B cell (primary cell): ENCODE measurements around the gene DPYD. TPM values are rescaled to one million over a fixed set of nuclear protein-coding genes. Genes with fewer than 3 reads are reported as not detected.

Experiments
- ATAC-seq: fragments of 200-7000 bp; cut with Tn5 transposase; one replicate; pipeline ENCODE4 v1.10.0; 2021; ENCODE audit warnings: low read depth, mild to moderate bottlenecking, moderate number of reproducible peaks, moderate library complexity
- CTCF ChIA-PET: fragments of 350-600 bp; sonication (Branson Sonifier 250); formaldehyde crosslinking; loops from one replicate; lab custom pipeline; 2021; ENCODE audit warnings: antibody characterized with exemption, inconsistent platforms; lab: Charles Lee
- POLR2A ChIA-PET: fragments of 350-600 bp; sonication (Branson Sonifier 250); formaldehyde crosslinking; loops from one replicate; lab custom pipeline; 2021; ENCODE audit warnings: antibody characterized with exemption; lab: Charles Lee
- DNase-seq: peaks from one replicate; pipeline ENCODE4 v3.0.0; 2013
- H2AFZ ChIP-seq: 2 replicates; pipeline ENCODE4 v1.6.1; 2012; ENCODE audit warnings: mild to moderate bottlenecking, low read depth, low read length; ENCODE audit not compliant: insufficient read depth, poor library complexity, severe bottlenecking
- H3K27ac ChIP-seq, 2 donors: 1 replicate in 1 of 2; 2 replicates in 1 of 2; pipeline ENCODE4 v1.5.1; 2012 to 2013; ENCODE audit warnings: low read length in 2 of 2, mild to moderate bottlenecking in 2 of 2, moderate library complexity in 1 of 2
- H3K27me3 ChIP-seq, 4 experiments: fragments of 200-600 bp in 1 of 4; sonication (generic) in 1 of 4; replicated peaks in 1 of 4; 1 replicate in 2 of 4; 2 replicates in 2 of 4; pipeline versions ENCODE4 v1.6.1 to v1.7.0; 2013 to 2016; ENCODE audit warnings: low read length in 3 of 4, mild to moderate bottlenecking in 2 of 4, mixed read lengths in 1 of 4, moderate library complexity in 1 of 4; ENCODE audit not compliant: insufficient read depth in 4 of 4, control insufficient read depth in 3 of 4; ENCODE audit errors: control extremely low read depth in 1 of 4
- H3K36me3 ChIP-seq, 2 experiments: replicated peaks in 1 of 2; 1 replicate in 1 of 2; 2 replicates in 1 of 2; pipeline versions ENCODE4 v1.6.1 to v1.7.1; 2013; ENCODE audit warnings: low read length in 1 of 2; ENCODE audit not compliant: insufficient read depth in 2 of 2, control insufficient read depth in 1 of 2; ENCODE audit errors: control extremely low read depth in 1 of 2, extremely low read depth in 1 of 2
- H3K4me1 ChIP-seq, 2 donors: fragments of 200-600 bp in 1 of 2; sonication (generic) in 1 of 2; 1 replicate in 1 of 2; 2 replicates in 1 of 2; pipeline versions ENCODE4 v1.5.1 to v1.6.1; 2013 to 2017; ENCODE audit warnings: low read length in 2 of 2; ENCODE audit not compliant: control insufficient read depth in 2 of 2, insufficient read depth in 2 of 2
- H3K4me2 ChIP-seq: replicated peaks from 2 replicates; pipeline ENCODE3; 2012; ENCODE audit warnings: mild to moderate bottlenecking, low read depth, low read length; ENCODE audit not compliant: poor library complexity, severe bottlenecking
- H3K4me3 ChIP-seq, 5 experiments: fragments of 200-600 bp in 1 of 5; sonication (generic) in 1 of 5; 1 replicate in 3 of 5; 2 replicates in 2 of 5; pipeline versions ENCODE4 v1.5.1 to v1.7.0; 2011 to 2016; ENCODE audit warnings: low read length in 4 of 5, mild to moderate bottlenecking in 4 of 5, low read depth in 2 of 5, control low read depth in 1 of 5, moderate library complexity in 1 of 5; ENCODE audit not compliant: insufficient read depth in 1 of 5; ENCODE audit errors: control extremely low read depth in 1 of 5, extremely low read depth in 1 of 5
- H3K79me2 ChIP-seq: fragments of 200-600 bp; sonication (generic); one replicate; pipeline ENCODE4 v1.6.0; 2016; ENCODE audit warnings: low read length; ENCODE audit not compliant: control insufficient read depth, insufficient read depth
- H3K9ac ChIP-seq: fragments of 200-600 bp; sonication (generic); 2 replicates; pipeline ENCODE4 v1.6.1; 2017; ENCODE audit warnings: mild to moderate bottlenecking, low read length, moderate library complexity
- H3K9me3 ChIP-seq, 3 donors: one replicate each; pipeline versions ENCODE4 v1.6.1 to v1.7.1; 2013; ENCODE audit warnings: low read length in 2 of 3; ENCODE audit not compliant: control insufficient read depth in 2 of 3, insufficient read depth in 1 of 3; ENCODE audit errors: control extremely low read depth in 1 of 3
- H4K20me1 ChIP-seq: 2 replicates; pipeline ENCODE4 v1.6.0; 2012; ENCODE audit warnings: mild to moderate bottlenecking, low read length; ENCODE audit not compliant: insufficient read depth, control insufficient read depth, poor library complexity, severe bottlenecking
- H3K27ac Mint-ChIP-seq: one replicate; pipeline ENCODE4 v1.8.0; 2021; ENCODE audit warnings: mixed read lengths
- H3K27me3 Mint-ChIP-seq: one replicate; pipeline ENCODE4 v1.8.0; 2021; ENCODE audit warnings: mixed read lengths
- H3K4me1 Mint-ChIP-seq: one replicate; pipeline ENCODE4 v1.8.0; 2021; ENCODE audit warnings: mixed read lengths
- H3K4me3 Mint-ChIP-seq: one replicate; pipeline ENCODE4 v1.8.0; 2021; ENCODE audit warnings: mixed read lengths
- H3K9me3 Mint-ChIP-seq: one replicate; pipeline ENCODE4 v1.8.0; 2022; ENCODE audit warnings: mixed read lengths; ENCODE audit not compliant: insufficient read depth
- CTCF ChIP-seq: fragments of 200-600 bp; IDR thresholded peaks from one replicate; pipeline ENCODE4 v1.8.0; 2022; ENCODE audit warnings: antibody characterized with exemption, mild to moderate bottlenecking
- EZH2 ChIP-seq: IDR thresholded peaks from 2 replicates; pipeline ENCODE4 v1.6.1; 2012; ENCODE audit warnings: borderline replicate concordance, low read depth, mild to moderate bottlenecking, moderate library complexity, low read length; ENCODE audit not compliant: insufficient read depth, poor library complexity, severe bottlenecking
- WGBS: methylation state at CpG from one replicate; pipeline ENCODE4 v1.1.5; 2013; ENCODE audit warnings: missing lambda C conversion rate; ENCODE audit not compliant: insufficient coverage; 5-methylcytosine and 5-hydroxymethylcytosine counted together
- intact Hi-C: fragments of 100-400 bp; cut with micrococcal nuclease; formaldehyde crosslinking; loops from one replicate; pipeline ENCODE4 v1.10.0; 2022
- polyA plus RNA-seq: library from polyadenylated mRNA; depleted of rRNA; stranded (reverse); fragments of >200 nt; gene quantifications from 2 replicates; pipeline ENCODE4 v1.2.3, GENCODE V29; 2012
- total RNA-seq, 2 donors: library from RNA; stranded (reverse); fragments of 120-200 nt in 1 of 2; gene quantifications; 1 replicate in 1 of 2; 2 replicates in 1 of 2; pipeline versions ENCODE4 v1.2.3 to v1.2.4, GENCODE V29; 2013 to 2022

Gene DPYD
- total and polyA plus RNA-seq, 2 donors (not counting 1 experiment from before 2014, with no cell fraction given) = 4.2 to 19.0 TPM

- DNase-seq (no peak), ATAC-seq (no peak)
- intact Hi-C loops = no loop called here
- Mint-ChIP-seq H3K27ac (no peak overlapping the region), H3K4me3 (no peak overlapping the region), H3K9me3 (no peaks in the 10 kb centered on the region), H3K27me3 (no peaks in the 10 kb centered on the region), H3K4me1 (peaks cover 14% of the 10 kb centered on the region)
- 83% methylated on average over 1 of the region's 7 CpGs for WGBS
- no peaks in the 10 kb centered on the region for H3K27me3 ChIP-seq
- no peak overlapping the region for H3K27ac ChIP-seq
- no peak overlapping the region for H3K4me3 ChIP-seq
- no peak overlapping the region for H3K9ac ChIP-seq
- ChIA-PET CTCF (no interaction called here), POLR2A (no interaction called here)
- no peaks in the 10 kb centered on the region for H3K79me2 ChIP-seq
- H3K4me1 ChIP-seq = peaks cover 4 to 12% of the 10 kb centered on the region in 2 donors
- H2AFZ ChIP-seq = no peak overlapping the region
- TF ChIP-seq CTCF (no peak), EZH2 (no peak)
- no peaks in the 10 kb centered on the region for H4K20me1 ChIP-seq
- no peak overlapping the region for H3K4me2 ChIP-seq
- no peaks in the 10 kb centered on the region for H3K36me3 ChIP-seq
- H3K9me3 ChIP-seq = no peaks in the 10 kb centered on the region
These were observed 463.3 kb downstream of the DPYD start for GRCh38 chr1:97457446-97458089.

- ChIA-PET POLR2A (no interaction called here), CTCF (no interaction called here)
- no peak for ATAC-seq
- Histone ChIP-seq H3K27me3 (no peaks in the 10 kb centered on the region), H3K4me3 (no peak overlapping the region), H3K9me3 (no peaks in the 10 kb centered on the region), H3K79me2 (no peaks in the 10 kb centered on the region), H3K9ac (no peak overlapping the region), H4K20me1 (no peaks in the 10 kb centered on the region), H3K36me3 (no peaks in the 10 kb centered on the region), H3K4me1 (no peaks in the 10 kb centered on the region), H3K27ac (no peak overlapping the region), H3K4me2 (no peak overlapping the region), H2AFZ (no peak overlapping the region)
- Mint-ChIP-seq H3K27me3 (no peaks in the 10 kb centered on the region), H3K9me3 (no peaks in the 10 kb centered on the region), H3K4me1 (no peaks in the 10 kb centered on the region), H3K27ac (no peak overlapping the region), H3K4me3 (no peak overlapping the region)
- intact Hi-C loops = no loop called here
- no CpG with 5 or more reads among the region's 2 CpGs for WGBS
- DNase-seq = no peak
- no peak for TF ChIP-seq EZH2
- TF ChIP-seq CTCF = no peak
These were observed 468.9 kb downstream of the DPYD start for GRCh38 chr1:97451944-97452343.
